Endothelial cell of umbilical vein (primary cell): ENCODE results near the gene KL. TPM values are rescaled to one million over a fixed set of nuclear protein-coding genes. Genes with fewer than 3 reads are reported as not detected.

ENCODE experiments used
- BruUV-seq: library from RNA; stranded (reverse); fragments of 400-500 nt; replicated peaks from 2 replicates; lab custom pipeline; 2021; lab: Mats Ljungman, UMichigan
- CTCF ChIA-PET: fragments of 300-600, 350-600 bp; sonication (Branson Sonifier 250); formaldehyde crosslinking; loops from one replicate; lab custom pipeline; 2021; ENCODE audit warnings: antibody characterized with exemption, inconsistent platforms; lab: Charles Lee
- POLR2A ChIA-PET: fragments of 300-600, 350-600 bp; sonication (Branson Sonifier 250); formaldehyde crosslinking; loops from one replicate; lab custom pipeline; 2021; ENCODE audit warnings: antibody characterized with exemption, inconsistent platforms; lab: Charles Lee
- DNase-seq: peaks from one replicate; pipeline ENCODE4 v3.0.0-alpha.2; 2011; ENCODE audit warnings: low read depth, low spot score
- FAIRE-seq: peaks from 2 replicates; lab custom pipeline; 2011; peaks lifted over from hg19 to GRCh38; lab: Jason Lieb, UNC
- H2AFZ ChIP-seq: 2 replicates; pipeline ENCODE4 v1.6.0; 2012; ENCODE audit warnings: low read depth, low read length, control low read depth, inconsistent platforms
- H3K27ac ChIP-seq: 2 replicates; pipeline ENCODE4 v1.5.1; 2011; ENCODE audit warnings: low read depth, mild to moderate bottlenecking, control low read depth, low read length, moderate library complexity; ENCODE audit not compliant: insufficient read depth
- H3K27me3 ChIP-seq, 2 experiments: 2 replicates each; pipeline versions ENCODE4 v1.6.0 to v1.6.1; 2011; ENCODE audit warnings: low read length in 2 of 2, mixed read lengths in 1 of 2; ENCODE audit not compliant: control insufficient read depth in 2 of 2, insufficient read depth in 2 of 2
- H3K36me3 ChIP-seq, 2 experiments: 2 replicates in 1 of 2; 3 replicates in 1 of 2; pipeline ENCODE4 v1.5.1; 2011; ENCODE audit warnings: low read length in 2 of 2, mild to moderate bottlenecking in 1 of 2, moderate library complexity in 1 of 2; ENCODE audit not compliant: control insufficient read depth in 2 of 2, insufficient read depth in 2 of 2; ENCODE audit errors: extremely low read depth in 1 of 2
- H3K4me1 ChIP-seq: 3 replicates; pipeline ENCODE4 v1.5.1; 2011; ENCODE audit warnings: mild to moderate bottlenecking, low read length; ENCODE audit not compliant: control insufficient read depth, insufficient read depth; ENCODE audit errors: extremely low read depth
- H3K4me2 ChIP-seq: 2 replicates; pipeline ENCODE4 v1.6.1; 2011; ENCODE audit warnings: low read length, control low read depth, mixed read lengths; ENCODE audit not compliant: insufficient read depth
- H3K4me3 ChIP-seq, 3 experiments: fragments of 200-600 bp in 1 of 3; sonication (generic), shearing (Covaris generic) in 1 of 3; replicated peaks in 1 of 3; 2 replicates each; pipeline ENCODE4 v1.5.1; 2011 to 2016; ENCODE audit warnings: control low read depth in 3 of 3, low read length in 3 of 3, mild to moderate bottlenecking in 2 of 3, inconsistent platforms in 1 of 3, low read depth in 1 of 3, moderate library complexity in 1 of 3; ENCODE audit not compliant: insufficient read depth in 1 of 3
- H3K79me2 ChIP-seq: 2 replicates; pipeline ENCODE4 v1.6.0; 2012; ENCODE audit warnings: low read length, inconsistent platforms; ENCODE audit not compliant: control insufficient read depth, insufficient read depth
- H3K9ac ChIP-seq: replicated peaks from 2 replicates; pipeline ENCODE3; 2011; ENCODE audit warnings: low read length, control low read depth; ENCODE audit not compliant: insufficient read depth; ENCODE audit errors: extremely low read depth
- H3K9me1 ChIP-seq: replicated peaks from 3 replicates; pipeline ENCODE4 v1.6.0; 2011; ENCODE audit warnings: mild to moderate bottlenecking, low read length; ENCODE audit not compliant: control insufficient read depth, insufficient read depth; ENCODE audit errors: extremely low read depth
- H3K9me3 ChIP-seq: replicated peaks from 2 replicates; pipeline ENCODE4 v1.5.1; 2012; ENCODE audit warnings: low read length, inconsistent platforms; ENCODE audit not compliant: control insufficient read depth, insufficient read depth
- H4K20me1 ChIP-seq: replicated peaks from 2 replicates; pipeline ENCODE3; 2011; ENCODE audit warnings: mild to moderate bottlenecking, low read length; ENCODE audit not compliant: control insufficient read depth, insufficient read depth; ENCODE audit errors: extremely low read depth
- CTCF ChIP-seq, 2 donors: IDR thresholded peaks; 1 replicate in 1 of 2; 2 replicates in 1 of 2; pipeline ENCODE4 v1.5.1; 2011; ENCODE audit warnings: low read length in 2 of 2, mild to moderate bottlenecking in 2 of 2, moderate library complexity in 2 of 2, control low read depth in 1 of 2, inconsistent platforms in 1 of 2, low read depth in 1 of 2; ENCODE audit not compliant: insufficient read depth in 1 of 2; ENCODE audit errors: extremely low read depth in 1 of 2
- GATA2 ChIP-seq: IDR thresholded peaks from 2 replicates; pipeline ENCODE4 v1.7.0; 2011; ENCODE audit warnings: low read depth, mild to moderate bottlenecking, moderate library complexity, mixed read lengths, low read length; ENCODE audit not compliant: insufficient read length, insufficient read depth
- JUN ChIP-seq: IDR thresholded peaks from 2 replicates; pipeline ENCODE4 v1.6.1; 2011; ENCODE audit warnings: borderline replicate concordance, low read depth; ENCODE audit not compliant: insufficient read length, insufficient read depth
- MYC ChIP-seq: IDR thresholded peaks from one replicate; pipeline ENCODE4 v1.6.1; 2011; ENCODE audit warnings: mild to moderate bottlenecking, low read depth, low read length
- POLR2A ChIP-seq: IDR thresholded peaks from 2 replicates; pipeline ENCODE4 v1.6.1; 2012; ENCODE audit warnings: low read depth, mild to moderate bottlenecking, control low read depth, low read length
- POLR2AphosphoS5 ChIP-seq: IDR thresholded peaks from 2 replicates; pipeline ENCODE4 v1.6.1; 2012; ENCODE audit warnings: low read depth, mild to moderate bottlenecking, control low read depth, low read length, moderate library complexity; ENCODE audit not compliant: insufficient read depth
- dilution Hi-C: fragments of 300-500 bp; cut with MboI; formaldehyde crosslinking; loops from one replicate; pipeline ENCODE4 v1.15.0; 2019; ENCODE audit warnings: low sequenced_read_pairs; ENCODE audit not compliant: extremely low pct_ligation_motif_present
- intact Hi-C: fragments of 100-400 bp; cut with micrococcal nuclease; formaldehyde crosslinking; loops from one replicate; pipeline ENCODE4 v1.10.0; 2022
- polyA plus RNA-seq, 4 experiments: library from polyadenylated mRNA; depleted of rRNA in 3 of 4; stranded (reverse) in 3 of 4; unstranded in 1 of 4; fragments of >200 nt; gene quantifications; 2 replicates each; pipeline versions ENCODE4 v1.2.1 to v1.2.3, GENCODE V29; 2011 to 2012; ENCODE audit warnings: missing spikeins in 1 of 4
- total RNA-seq: library from RNA; stranded (reverse); gene quantifications from 2 replicates; pipeline ENCODE4 v1.2.3, GENCODE V29; 2021

The KL gene
- total and polyA plus RNA-seq, 2 donors (not counting 3 experiments of a cell fraction or from before 2014, with no cell fraction given): 0.01 to 0.07 TPM

DNA sequence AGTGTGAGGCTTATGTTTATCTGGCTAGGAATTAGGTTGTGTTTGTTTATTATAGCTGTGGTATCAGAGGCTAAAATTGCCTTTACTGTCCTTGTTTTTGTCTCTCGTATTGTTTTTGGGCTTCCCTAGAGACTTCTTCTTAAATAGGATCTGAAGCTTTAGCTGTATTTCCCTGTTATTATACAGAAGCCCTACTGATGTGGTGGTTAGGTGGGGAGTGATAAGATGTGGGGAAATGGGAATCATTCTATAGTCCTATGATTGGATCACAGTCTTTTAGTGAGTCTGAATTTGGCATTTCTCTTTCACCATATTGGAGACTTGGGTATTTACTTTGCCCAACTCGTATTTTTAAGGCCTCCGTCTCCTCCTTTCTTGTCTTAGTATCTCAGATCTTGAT, 8.3 kb upstream of the KL start:
- FAIRE-seq (no peak), DNase-seq (no peak)
- Histone ChIP-seq H3K9me3 (no peaks in the 10 kb centered on the region), H3K4me2 (no peak overlapping the region), H4K20me1 (no peaks in the 10 kb centered on the region), H3K79me2 (no peaks in the 10 kb centered on the region), H2AFZ (no peak overlapping the region), H3K36me3 (no peaks in the 10 kb centered on the region), H3K27me3 (peaks cover 2 to 14% of the 10 kb centered on the region in 2 experiments), H3K4me1 (peaks cover 4% of the 10 kb centered on the region), H3K4me3 (no peak overlapping the region), H3K9me1 (no peaks in the 10 kb centered on the region), H3K9ac (no peak overlapping the region), H3K27ac (no peak overlapping the region)
- TF ChIP-seq POLR2AphosphoS5: no peak
- no peak for TF ChIP-seq JUN
- no peak for TF ChIP-seq CTCF (IDR thresholded peaks at IDR 0.05; ENCODE audit: extremely low read depth in 1 of 2, insufficient read depth in 1 of 2, low read depth in 1 of 2, low read length in 2 of 2)
- TF ChIP-seq POLR2A: no peak
- no peak for TF ChIP-seq GATA2
- no peak for TF ChIP-seq MYC
- BruUV-seq: no TSS peak
- ChIA-PET POLR2A (no interaction called here), CTCF (no interaction called here)
- intact Hi-C loops: no loop called here
- dilution Hi-C loops: no loop called here
